K562 (cell line): ENCODE data around the gene TMSB4X. TPM values are rescaled to one million over a fixed set of nuclear protein-coding genes. Genes with fewer than 3 reads are reported as not detected.

Experiments
- BRF2 ChIP-seq: IDR thresholded peaks from 3 replicates; pipeline ENCODE4 v1.6.1; 2011; ENCODE audit warnings: borderline replicate concordance, mild to moderate bottlenecking; ENCODE audit not compliant: insufficient read length, insufficient read depth
- CBX3 ChIP-seq, 2 experiments: IDR thresholded peaks; 1 replicate in 1 of 2; 2 replicates in 1 of 2; pipeline ENCODE4 v1.6.1; 2012; ENCODE audit warnings: inconsistent platforms in 2 of 2, low read length in 2 of 2, borderline replicate concordance in 1 of 2, control low read depth in 1 of 2
- CEBPB ChIP-seq: fragments of 450-650 bp; IDR thresholded peaks from 2 replicates; pipeline ENCODE4 v1.6.1; 2016; ENCODE audit warnings: missing genetic modification characterization, missing compliant biosample characterization
- EHMT2 ChIP-seq: fragments of 450-650 bp; IDR thresholded peaks from 2 replicates; pipeline ENCODE4 v1.6.1; 2018; ENCODE audit warnings: antibody characterized with exemption
- GTF2F1 ChIP-seq: IDR thresholded peaks from 2 replicates; pipeline ENCODE4 v1.6.1; 2011; ENCODE audit warnings: low read depth, low read length, improper control_type of control experiment
- IRF1 ChIP-seq: sonication (generic); formaldehyde crosslinking; IDR thresholded peaks from 2 replicates; pipeline ENCODE4 v1.8.0; 2022; ENCODE audit warnings: missing genetic modification reagents, mild to moderate bottlenecking, borderline replicate concordance
- MAX ChIP-seq: sonication (generic); formaldehyde crosslinking; IDR thresholded peaks from 2 replicates; pipeline ENCODE4 v1.9.0; 2022; ENCODE audit warnings: mild to moderate bottlenecking, missing genetic modification reagents
- MYBL2 ChIP-seq, 2 experiments: fragments of 450-650 bp in 1 of 2; sonication (generic) in 1 of 2; formaldehyde crosslinking in 1 of 2; IDR thresholded peaks; 2 replicates each; pipeline versions ENCODE4 v1.6.1 to v1.8.1; 2017 to 2022; ENCODE audit warnings: borderline replicate concordance in 1 of 2, inconsistent platforms in 1 of 2, low read depth in 1 of 2, mild to moderate bottlenecking in 1 of 2, missing genetic modification reagents in 1 of 2, moderate library complexity in 1 of 2
- POLR3G ChIP-seq: IDR thresholded peaks from 2 replicates; pipeline ENCODE4 v1.6.1; 2011; ENCODE audit not compliant: insufficient read length, insufficient replicate concordance; ENCODE audit errors: extremely low read depth
- RAD51 ChIP-seq: fragments of 450-650 bp; IDR thresholded peaks from 2 replicates; pipeline ENCODE4 v1.7.1; 2016; ENCODE audit warnings: low read depth, mild to moderate bottlenecking, borderline replicate concordance
- RBFOX2 ChIP-seq: fragments of 200-400 bp; formaldehyde crosslinking; IDR thresholded peaks from 2 replicates; pipeline ENCODE4 v1.6.1; 2017; ENCODE audit warnings: low read depth, mild to moderate bottlenecking, low read length, moderate library complexity
- SETDB1 ChIP-seq: IDR thresholded peaks from one replicate; pipeline ENCODE4 v1.6.1; 2012; ENCODE audit warnings: low read length, control low read depth, inconsistent platforms
- SMAD4 ChIP-seq: fragments of 250-450 bp; sonication (Bioruptor Pico); conservative IDR thresholded peaks from 2 replicates; pipeline ENCODE4 v1.8.0; 2021; ENCODE audit warnings: inconsistent platforms, mild to moderate bottlenecking, moderate library complexity
- TRIM25 ChIP-seq: fragments of 450-650 bp; IDR thresholded peaks from 2 replicates; pipeline ENCODE4 v1.7.0; 2016; ENCODE audit warnings: borderline replicate concordance
- TRIM28 ChIP-seq: fragments of 450-650 bp; IDR thresholded peaks from 2 replicates; pipeline ENCODE4 v1.6.1; 2017
- USF1 ChIP-seq: sonication (generic); formaldehyde crosslinking; IDR thresholded peaks from 2 replicates; pipeline ENCODE4 v1.9.0; 2022; ENCODE audit warnings: mild to moderate bottlenecking, missing genetic modification reagents
- ZBTB49 ChIP-seq: sonication (generic); formaldehyde crosslinking; IDR thresholded peaks from 2 replicates; pipeline ENCODE4 v1.8.0; 2022; ENCODE audit warnings: missing genetic modification reagents, mild to moderate bottlenecking, borderline replicate concordance
- ZBTB7A ChIP-seq: IDR thresholded peaks from 2 replicates; pipeline ENCODE4 v1.6.1; 2011; ENCODE audit warnings: low read depth, mild to moderate bottlenecking, low read length, moderate library complexity, borderline replicate concordance; ENCODE audit not compliant: control insufficient read depth
- ZNF239 ChIP-seq: fragments of 250-450 bp; sonication (Bioruptor Pico); IDR thresholded peaks from 2 replicates; pipeline ENCODE4 v1.4.0; 2020; ENCODE audit warnings: mild to moderate bottlenecking
- polyA plus RNA-seq, 8 experiments: library from polyadenylated mRNA; depleted of rRNA in 4 of 8; stranded (reverse) in 5 of 8; unstranded in 3 of 8; fragments of >200 nt; fragmentation: Nextera tagmentation in 2 of 8; fragmentation: Illumina TruSeq in 1 of 8; extraction: Ambion mirVana in 2 of 8; extraction: Trizol in 1 of 8; gene quantifications; 2 replicates each; pipeline versions ENCODE4 v1.2.1 to v1.2.3, GENCODE V29; 2011 to 2014; ENCODE audit warnings: inconsistent platforms in 1 of 8, missing spikeins in 1 of 8
- total RNA-seq, 7 experiments: library from RNA; depleted of rRNA in 6 of 7; stranded (reverse); fragments of >200 nt in 6 of 7; fragmentation: Illumina TruSeq in 2 of 7; extraction: Trizol in 2 of 7; gene quantifications; 2 replicates each; pipeline versions ENCODE4 v1.2.1 to v1.2.3, GENCODE V29; 2011 to 2021; ENCODE audit warnings: low replicate concordance in 1 of 7

The TMSB4X gene
- total and polyA plus RNA-seq, 9 of the 15 experiments (the other 6 are each of a cell fraction or from before 2014, with no cell fraction given) = 1,035 to 2,035 (median 1,529) TPM

GRCh38 chrX:12974796-12975669 is at the start of gene TMSB4X (continued):
- no peak for TF ChIP-seq POLR3G
- TF ChIP-seq ZNF239 (CRISPR knock-in tag) = no peak
- no peak for TF ChIP-seq RAD51
- TF ChIP-seq SMAD4 (CRISPR knock-in tag) = peak; percentile 78
- no peak for TF ChIP-seq EHMT2
- no peak for TF ChIP-seq BRF2
- no peak for TF ChIP-seq ZBTB49 (CRISPR knock-in tag)
- TF ChIP-seq USF1 (CRISPR knock-in tag) = no peak
- TF ChIP-seq GTF2F1 = peak; percentile 91
- peak; percentile 81 for TF ChIP-seq ZBTB7A
- TF ChIP-seq SETDB1 = no peak
- TF ChIP-seq RBFOX2 = peak; percentile 98
- no peak for TF ChIP-seq TRIM28
- TF ChIP-seq TRIM25 = no peak
- peak; percentile 77 for TF ChIP-seq MAX (CRISPR knock-in tag)
- peak; percentile 62; the same call in 1 of the 2 replicates for TF ChIP-seq CEBPB (tag)
- no peak for TF ChIP-seq MYBL2 (IDR thresholded peaks at IDR 0.05; ENCODE audit: low read depth)
- no peak for TF ChIP-seq MYBL2 (CRISPR knock-in tag; IDR thresholded peaks at IDR 0.05; ENCODE audit: borderline replicate concordance)
- no peak for TF ChIP-seq CBX3 (IDR thresholded peaks at IDR 0.05; ENCODE audit: borderline replicate concordance in 1 of 2, low read length in 2 of 2)
- no peak for TF ChIP-seq IRF1 (CRISPR knock-in tag)
